HCT116 (cell line): ENCODE results near the gene PRKCQ. TPM values are rescaled to one million over a fixed set of nuclear protein-coding genes. Genes with fewer than 3 reads are reported as not detected.

Source experiments
- ATAC-seq: fragments of 200-7000 bp; cut with Tn5 transposase; 2 replicates; pipeline ENCODE4 v1.9.1; 2020; ENCODE audit warnings: mild to moderate bottlenecking, moderate library complexity
- BruUV-seq: library from RNA; stranded (reverse); fragments of 400-500 nt; replicated peaks from 2 replicates; lab custom pipeline; 2021; lab: Mats Ljungman, UMichigan
- CTCF ChIA-PET: fragments of 300-600 bp; sonication (Branson Sonifier 250); formaldehyde crosslinking; loops from one replicate; lab custom pipeline; 2021; ENCODE audit warnings: antibody characterized with exemption; lab: Charles Lee
- POLR2A ChIA-PET: fragments of 300-600, 350-600 bp; sonication (Branson Sonifier 250); formaldehyde crosslinking; loops from one replicate; lab custom pipeline; 2021; ENCODE audit warnings: antibody characterized with exemption; lab: Charles Lee
- RAD21 ChIA-PET, 2 experiments: fragments of 300-600 bp; sonication (Branson Sonifier 250); formaldehyde crosslinking; loops; one replicate each; lab custom pipeline; 2023; ENCODE audit warnings: low total read pairs in 2 of 2; ENCODE audit not compliant: uncharacterized antibody in 2 of 2, unreplicated experiment in 2 of 2, low non-redundant PET in 1 of 2; lab: Charles Lee
- DNase-seq: peaks from one replicate; pipeline ENCODE4 v3.0.0-alpha.2; 2010; ENCODE audit warnings: low read depth, low spot score
- H2AFZ ChIP-seq: fragments of 200-600 bp; shearing (Covaris generic), sonication (generic); 2 replicates; pipeline ENCODE4 v1.6.1; 2017; ENCODE audit warnings: low read depth, mixed run types, mixed read lengths, antibody characterized with exemption, low read length; ENCODE audit not compliant: poor library complexity, severe bottlenecking
- H3K27ac ChIP-seq: 2 replicates; pipeline ENCODE4 v1.5.1; 2012; ENCODE audit warnings: low read depth, low read length
- H3K27me3 ChIP-seq: fragments of 200-600 bp; sonication (generic); 2 replicates; pipeline ENCODE4 v1.6.1; 2016; ENCODE audit warnings: mixed run types, low read length, mixed read lengths; ENCODE audit not compliant: insufficient read depth
- H3K36me3 ChIP-seq, 2 experiments: fragments of 200-500 bp in 1 of 2; fragments of 200-600 bp in 1 of 2; sonication (Bioruptor generic) in 1 of 2; sonication (generic) in 1 of 2; 2 replicates each; pipeline versions ENCODE4 v1.5.1 to v1.6.1; 2014 to 2016; ENCODE audit warnings: low read length in 2 of 2, inconsistent platforms in 1 of 2, mixed read lengths in 1 of 2, mixed run types in 1 of 2; ENCODE audit not compliant: insufficient read depth in 2 of 2, control insufficient read depth in 1 of 2
- H3K4me1 ChIP-seq, 2 experiments: fragments of 200-600 bp in 1 of 2; sonication (generic) in 1 of 2; 2 replicates each; pipeline versions ENCODE4 v1.5.1 to v1.6.1; 2012 to 2017; ENCODE audit warnings: low read length in 2 of 2, inconsistent platforms in 1 of 2, mild to moderate bottlenecking in 1 of 2, mixed read lengths in 1 of 2, mixed run types in 1 of 2, moderate library complexity in 1 of 2; ENCODE audit not compliant: insufficient read depth in 2 of 2, control insufficient read depth in 1 of 2
- H3K4me2 ChIP-seq: fragments of 200-600 bp; sonication (generic); 2 replicates; pipeline ENCODE4 v1.6.1; 2017; ENCODE audit warnings: mixed run types, low read length, mixed read lengths
- H3K4me3 ChIP-seq, 2 experiments: fragments of 200-600 bp in 1 of 2; sonication (generic) in 1 of 2; replicated peaks in 1 of 2; 2 replicates each; pipeline ENCODE4 v1.5.1; 2011 to 2016; ENCODE audit warnings: low read length in 2 of 2, control low read depth in 1 of 2, low read depth in 1 of 2, mild to moderate bottlenecking in 1 of 2, mixed read lengths in 1 of 2, mixed run types in 1 of 2
- H3K79me2 ChIP-seq: fragments of 200-600 bp; sonication (generic); 2 replicates; pipeline ENCODE4 v1.6.1; 2017; ENCODE audit warnings: mild to moderate bottlenecking, mixed run types, low read length, moderate library complexity, mixed read lengths; ENCODE audit not compliant: insufficient read depth
- H3K9ac ChIP-seq: fragments of 200-600 bp; sonication (generic); 2 replicates; pipeline ENCODE4 v1.6.1; 2016; ENCODE audit warnings: low read length, mixed read lengths
- H3K9me2 ChIP-seq: fragments of 200-600 bp; sonication (generic), shearing (Covaris generic); 2 replicates; pipeline ENCODE4 v1.6.1; 2017; ENCODE audit warnings: mixed run types, mild to moderate bottlenecking, moderate library complexity; ENCODE audit not compliant: insufficient read depth
- H3K9me3 ChIP-seq, 2 experiments: fragments of 200-500 bp in 1 of 2; fragments of 200-600 bp in 1 of 2; sonication (Bioruptor generic) in 1 of 2; sonication (generic) in 1 of 2; 2 replicates each; pipeline ENCODE4 v1.6.1; 2014 to 2017; ENCODE audit warnings: low read length in 2 of 2, mixed read lengths in 2 of 2, inconsistent platforms in 1 of 2, low read depth in 1 of 2, mild to moderate bottlenecking in 1 of 2, mixed run types in 1 of 2, moderate library complexity in 1 of 2; ENCODE audit not compliant: control insufficient read depth in 1 of 2, insufficient read depth in 1 of 2
- H4K20me1 ChIP-seq: fragments of 200-600 bp; sonication (generic), shearing (Covaris generic); 2 replicates; pipeline ENCODE4 v1.6.1; 2017; ENCODE audit warnings: mixed run types, mild to moderate bottlenecking, moderate library complexity; ENCODE audit not compliant: insufficient read depth
- ATF3 ChIP-seq: IDR thresholded peaks from 2 replicates; pipeline ENCODE4 v1.6.1; 2012
- EGR1 ChIP-seq: IDR thresholded peaks from 2 replicates; pipeline ENCODE4 v1.6.1; 2012; ENCODE audit warnings: low read depth
- POLR2A ChIP-seq: IDR thresholded peaks from 2 replicates; pipeline ENCODE4 v1.7.0; 2011; ENCODE audit warnings: borderline replicate concordance; ENCODE audit not compliant: insufficient read depth, insufficient read length; ENCODE audit errors: extremely low read depth
- REST ChIP-seq: IDR thresholded peaks from 2 replicates; pipeline ENCODE4 v1.6.1; 2012; ENCODE audit warnings: low read depth
- YY1 ChIP-seq: IDR thresholded peaks from 2 replicates; pipeline ENCODE4 v1.6.1; 2011; ENCODE audit warnings: low read length, low read depth, moderate library complexity, mild to moderate bottlenecking; ENCODE audit not compliant: insufficient replicate concordance; ENCODE audit errors: extremely low read depth
- ZNF274 ChIP-seq: fragments of 200-500 bp; sonication (Bioruptor generic); IDR thresholded peaks from 2 replicates; pipeline ENCODE4 v1.6.1; 2014; ENCODE audit warnings: mild to moderate bottlenecking, low read depth, low read length, inconsistent platforms
- intact Hi-C: fragments of 100-400 bp; cut with micrococcal nuclease; formaldehyde crosslinking; loops from 2 replicates; pipeline ENCODE4 v1.10.0; 2022
- total RNA-seq: library from RNA; stranded (reverse); gene quantifications from one replicate; pipeline ENCODE4 v1.2.1, GENCODE V29; 2021; ENCODE audit not compliant: unreplicated experiment
- TF ChIP-seq, protein P1 (sequence below), 3 experiments: fragments of 200-600 bp in 1 of 3; sonication (generic) in 1 of 3; IDR thresholded peaks in 2 of 3; conservative IDR thresholded peaks in 1 of 3; 2 replicates each; pipeline ENCODE4 v1.5.1; 2012 to 2017; ENCODE audit warnings: low read depth in 2 of 3, low read length in 2 of 3, antibody characterized with exemption in 1 of 3, borderline replicate concordance in 1 of 3, control low read depth in 1 of 3, mild to moderate bottlenecking in 1 of 3, mixed read lengths in 1 of 3, mixed run types in 1 of 3, moderate library complexity in 1 of 3; ENCODE audit not compliant: insufficient read depth in 1 of 3

PRKCQ gene
- total RNA-seq, 1 experiment from 2014 or later: 0.54 TPM

DNA sequence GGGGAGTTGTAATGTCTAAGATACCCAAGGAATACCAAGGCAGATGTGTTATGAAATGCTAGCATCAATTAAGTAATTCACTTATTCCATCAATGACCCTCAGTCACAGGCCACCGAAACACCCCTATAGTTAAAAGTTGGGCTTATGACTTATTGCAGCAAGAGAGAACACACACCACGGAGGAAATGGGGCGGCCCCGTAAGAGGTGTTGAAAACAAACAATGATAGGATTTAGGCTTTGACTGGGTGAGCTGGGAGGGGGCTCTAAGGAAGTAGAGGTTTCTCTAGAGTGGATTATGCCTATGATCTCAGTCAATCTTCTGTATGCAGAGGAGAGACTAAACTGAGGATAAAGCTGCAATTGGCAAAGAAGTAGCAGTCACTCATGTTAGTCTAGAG is 45.4 kb upstream of the PRKCQ start:
- no peaks in the 10 kb centered on the region for H3K79me2 ChIP-seq
- BruUV-seq: no TSS peak
- no peak overlapping the region for H3K4me3 ChIP-seq
- H3K4me1 ChIP-seq: no peaks in the 10 kb centered on the region
- H3K9me3 ChIP-seq: no peaks in the 10 kb centered on the region
- no peak overlapping the region for H3K9ac ChIP-seq
- ATAC-seq: no peak
- intact Hi-C loops: no loop called here
- RAD21 ChIA-PET: no interaction called here
- CTCF ChIA-PET: no interaction called here
- H3K36me3 ChIP-seq: no peaks in the 10 kb centered on the region
- POLR2A ChIA-PET: no interaction called here
- H3K4me2 ChIP-seq: no peak overlapping the region
- DNase-seq: no peak
- no peak overlapping the region for H2AFZ ChIP-seq
- H4K20me1 ChIP-seq: no peaks in the 10 kb centered on the region
- H3K9me2 ChIP-seq: no peaks in the 10 kb centered on the region
- H3K27me3 ChIP-seq: peaks cover 71% of the 10 kb centered on the region
- TF ChIP-seq ATF3 (no peak), POLR2A (no peak), REST (no peak), EGR1 (no peak), YY1 (no peak), ZNF274 (no peak)
- TF ChIP-seq, protein P1, sequence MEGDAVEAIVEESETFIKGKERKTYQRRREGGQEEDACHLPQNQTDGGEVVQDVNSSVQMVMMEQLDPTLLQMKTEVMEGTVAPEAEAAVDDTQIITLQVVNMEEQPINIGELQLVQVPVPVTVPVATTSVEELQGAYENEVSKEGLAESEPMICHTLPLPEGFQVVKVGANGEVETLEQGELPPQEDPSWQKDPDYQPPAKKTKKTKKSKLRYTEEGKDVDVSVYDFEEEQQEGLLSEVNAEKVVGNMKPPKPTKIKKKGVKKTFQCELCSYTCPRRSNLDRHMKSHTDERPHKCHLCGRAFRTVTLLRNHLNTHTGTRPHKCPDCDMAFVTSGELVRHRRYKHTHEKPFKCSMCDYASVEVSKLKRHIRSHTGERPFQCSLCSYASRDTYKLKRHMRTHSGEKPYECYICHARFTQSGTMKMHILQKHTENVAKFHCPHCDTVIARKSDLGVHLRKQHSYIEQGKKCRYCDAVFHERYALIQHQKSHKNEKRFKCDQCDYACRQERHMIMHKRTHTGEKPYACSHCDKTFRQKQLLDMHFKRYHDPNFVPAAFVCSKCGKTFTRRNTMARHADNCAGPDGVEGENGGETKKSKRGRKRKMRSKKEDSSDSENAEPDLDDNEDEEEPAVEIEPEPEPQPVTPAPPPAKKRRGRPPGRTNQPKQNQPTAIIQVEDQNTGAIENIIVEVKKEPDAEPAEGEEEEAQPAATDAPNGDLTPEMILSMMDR (IDR thresholded peaks at IDR 0.05 in 2 of 3, conservative IDR thresholded peaks at IDR 0.05 in 1 of 3; ENCODE audit: borderline replicate concordance in 1 of 3, insufficient read depth in 1 of 3, low read depth in 2 of 3, low read length in 2 of 3): no peak
- H3K27ac ChIP-seq: no peak overlapping the region
